Peyer's patch (tissue), 4 donors: ENCODE measurements around the gene ZFP92. TPM values are rescaled to one million over a fixed set of nuclear protein-coding genes. Genes with fewer than 3 reads are reported as not detected.

Experiments
- DNase-seq, 3 donors: peaks; one replicate each; pipeline ENCODE4 v3.0.0-alpha.2; 2017 to 2019
- H3K27ac ChIP-seq, 4 donors: fragments of 200-600 bp; sonication (generic); one replicate each; pipeline ENCODE4 v1.5.1; 2016 to 2019
- H3K27me3 ChIP-seq, 2 donors: fragments of 200-600 bp; sonication (generic); one replicate each; pipeline ENCODE4 v1.5.1; 2019
- H3K36me3 ChIP-seq, 3 donors: fragments of 200-600 bp; sonication (generic); one replicate each; pipeline ENCODE4 v1.5.1; 2016 to 2019
- H3K4me1 ChIP-seq, 4 donors: fragments of 200-600 bp; sonication (generic); one replicate each; pipeline ENCODE4 v1.5.1; 2016 to 2019
- H3K4me3 ChIP-seq, 4 donors: fragments of 200-600 bp; sonication (generic); 1 replicate in 3 of 4; 2 replicates in 1 of 4; pipeline ENCODE4 v1.5.1; 2016 to 2019; ENCODE audit warnings: mild to moderate bottlenecking in 1 of 4
- H3K9me3 ChIP-seq, 4 donors: fragments of 200-600 bp; sonication (generic); one replicate each; pipeline ENCODE4 v1.5.1; 2016 to 2019; ENCODE audit warnings: mild to moderate bottlenecking in 1 of 4
- POLR2A ChIP-seq, 2 donors: fragments of 450-650 bp; IDR thresholded peaks; one replicate each; pipeline ENCODE4 v1.5.1; 2017; ENCODE audit warnings: antibody characterized with exemption in 2 of 2, mild to moderate bottlenecking in 2 of 2, moderate library complexity in 2 of 2
- total RNA-seq, 4 donors: library from RNA; depleted of rRNA; stranded (reverse); fragments of >200 nt; gene quantifications; one replicate each; pipeline ENCODE4 v1.1.0, GENCODE V29; 2016
- TF ChIP-seq, protein P1 (sequence below), 6 experiments: fragments of 450-650 bp in 4 of 6; fragments of 200-600 bp in 2 of 6; sonication (generic) in 1 of 6; IDR thresholded peaks; one replicate each; pipeline ENCODE4 v1.5.1; 2017 to 2019; ENCODE audit warnings: antibody characterized with exemption in 6 of 6, mild to moderate bottlenecking in 3 of 6, moderate library complexity in 1 of 6

Gene ZFP92
- total RNA-seq, 4 donors from 2014 or later, result 0.19 to 2.3 (median 0.81) TPM

DNA sequence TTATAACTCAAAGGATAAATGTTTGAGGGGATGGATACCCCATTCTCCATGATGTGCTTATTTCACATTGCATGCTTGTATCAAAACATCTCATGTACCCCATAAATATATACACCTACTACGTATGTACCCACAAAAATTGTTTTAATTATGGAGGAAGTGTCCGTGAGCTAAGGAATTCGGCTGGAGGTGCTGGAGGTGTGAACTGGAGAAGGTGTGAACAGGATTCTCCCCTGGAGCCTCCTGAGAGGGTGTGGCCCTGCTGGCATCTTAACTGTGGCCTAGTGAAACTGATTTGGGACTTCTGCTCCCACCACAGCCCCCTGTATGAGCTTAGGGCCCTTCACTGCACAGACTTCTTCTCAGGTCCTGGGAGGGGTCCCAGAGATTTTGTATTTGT is 33.5 kb upstream of the ZFP92 start:
- Histone ChIP-seq H3K4me1 (no peaks in the 10 kb centered on the region), H3K27ac (no peak overlapping the region), H3K36me3 (no peaks in the 10 kb centered on the region), H3K27me3 (no peaks in the 10 kb centered on the region), H3K4me3 (no peak overlapping the region), H3K9me3 (no peaks in the 10 kb centered on the region)
- no peak for DNase-seq
- no peak for TF ChIP-seq POLR2A (IDR thresholded peaks at IDR 0.05)
- TF ChIP-seq, protein P1, sequence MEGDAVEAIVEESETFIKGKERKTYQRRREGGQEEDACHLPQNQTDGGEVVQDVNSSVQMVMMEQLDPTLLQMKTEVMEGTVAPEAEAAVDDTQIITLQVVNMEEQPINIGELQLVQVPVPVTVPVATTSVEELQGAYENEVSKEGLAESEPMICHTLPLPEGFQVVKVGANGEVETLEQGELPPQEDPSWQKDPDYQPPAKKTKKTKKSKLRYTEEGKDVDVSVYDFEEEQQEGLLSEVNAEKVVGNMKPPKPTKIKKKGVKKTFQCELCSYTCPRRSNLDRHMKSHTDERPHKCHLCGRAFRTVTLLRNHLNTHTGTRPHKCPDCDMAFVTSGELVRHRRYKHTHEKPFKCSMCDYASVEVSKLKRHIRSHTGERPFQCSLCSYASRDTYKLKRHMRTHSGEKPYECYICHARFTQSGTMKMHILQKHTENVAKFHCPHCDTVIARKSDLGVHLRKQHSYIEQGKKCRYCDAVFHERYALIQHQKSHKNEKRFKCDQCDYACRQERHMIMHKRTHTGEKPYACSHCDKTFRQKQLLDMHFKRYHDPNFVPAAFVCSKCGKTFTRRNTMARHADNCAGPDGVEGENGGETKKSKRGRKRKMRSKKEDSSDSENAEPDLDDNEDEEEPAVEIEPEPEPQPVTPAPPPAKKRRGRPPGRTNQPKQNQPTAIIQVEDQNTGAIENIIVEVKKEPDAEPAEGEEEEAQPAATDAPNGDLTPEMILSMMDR (IDR thresholded peaks at IDR 0.05), result no peak

DNA sequence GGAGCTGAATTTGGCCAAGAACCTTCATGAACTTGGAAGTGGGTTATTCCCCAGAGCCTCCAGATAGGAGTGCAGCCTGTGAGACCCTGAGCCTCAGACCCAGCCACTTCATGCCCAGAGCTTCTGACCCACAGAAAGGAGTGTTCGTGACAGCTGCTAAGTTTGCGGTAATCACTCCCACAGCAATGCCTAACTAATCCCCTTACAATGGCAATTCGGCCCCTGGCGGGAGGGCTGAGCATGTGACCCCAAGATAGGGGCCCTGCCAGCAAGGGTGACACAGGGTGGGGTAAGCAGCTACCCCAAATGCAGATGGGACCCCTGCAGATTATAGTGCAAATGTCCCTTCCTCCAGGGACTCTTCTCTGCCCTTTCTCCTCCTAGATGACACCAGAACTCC is 32.7 kb upstream of the ZFP92 start:
- Histone ChIP-seq H3K4me3 (no peak overlapping the region), H3K27me3 (no peaks in the 10 kb centered on the region), H3K9me3 (no peaks in the 10 kb centered on the region), H3K4me1 (no peaks in the 10 kb centered on the region), H3K27ac (no peak overlapping the region), H3K36me3 (no peaks in the 10 kb centered on the region)
- TF ChIP-seq, protein P1 (IDR thresholded peaks at IDR 0.05), result no peak
- no peak for TF ChIP-seq POLR2A (IDR thresholded peaks at IDR 0.05)
- no peak for DNase-seq

DNA sequence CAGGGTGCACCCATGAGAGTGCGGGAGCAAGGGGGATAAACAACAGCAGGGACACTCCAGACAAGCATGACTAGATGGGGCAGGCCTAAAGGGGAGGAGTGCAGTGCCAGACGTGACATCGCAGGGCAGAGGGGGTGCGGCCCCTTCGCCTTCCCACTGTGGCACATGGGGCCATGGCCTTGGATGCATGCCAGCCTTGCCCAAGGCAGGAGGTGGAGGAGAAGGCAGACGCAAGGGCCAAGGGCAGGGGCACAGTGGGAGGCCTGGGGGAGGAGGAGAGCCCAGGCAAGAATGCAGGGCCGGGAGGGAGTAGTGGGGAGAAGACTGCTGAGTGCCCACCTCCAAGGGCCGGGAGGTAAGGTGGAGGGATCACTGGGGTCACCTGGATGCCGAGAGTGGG is 31.8 kb upstream of the ZFP92 start:
- Histone ChIP-seq H3K27ac (no peak overlapping the region), H3K9me3 (no peaks in the 10 kb centered on the region), H3K36me3 (no peaks in the 10 kb centered on the region), H3K27me3 (no peaks in the 10 kb centered on the region), H3K4me1 (no peaks in the 10 kb centered on the region), H3K4me3 (no peak overlapping the region)
- TF ChIP-seq, protein P1 (IDR thresholded peaks at IDR 0.05), result no peak
- no peak for TF ChIP-seq POLR2A (IDR thresholded peaks at IDR 0.05)
- DNase-seq, result no peak

- H3K27me3 ChIP-seq, result no peaks in the 10 kb centered on the region
- H3K36me3 ChIP-seq, result no peaks in the 10 kb centered on the region
- TF ChIP-seq, protein P1 (IDR thresholded peaks at IDR 0.05), result no peak
- TF ChIP-seq POLR2A (IDR thresholded peaks at IDR 0.05), result no peak
- H3K9me3 ChIP-seq, result no peaks in the 10 kb centered on the region
- no peaks in the 10 kb centered on the region for H3K4me1 ChIP-seq
- no peak for DNase-seq
- no peak overlapping the region for H3K27ac ChIP-seq
- H3K4me3 ChIP-seq, result no peak overlapping the region
Measured at GRCh38 chrX:153379971-153380581, 31.2 kb upstream of the ZFP92 start.

- H3K27ac ChIP-seq, result no peak overlapping the region
- no peaks in the 10 kb centered on the region for H3K36me3 ChIP-seq
- no peak for DNase-seq
- no peaks in the 10 kb centered on the region for H3K4me1 ChIP-seq
- H3K9me3 ChIP-seq, result no peaks in the 10 kb centered on the region
- H3K4me3 ChIP-seq, result no peak overlapping the region
- no peaks in the 10 kb centered on the region for H3K27me3 ChIP-seq
- no peak for TF ChIP-seq POLR2A (IDR thresholded peaks at IDR 0.05)
- TF ChIP-seq, protein P1 (IDR thresholded peaks at IDR 0.05), result no peak
Measured at GRCh38 chrX:153380691-153381090, 30.6 kb upstream of the ZFP92 start.
